ENCODE data around the gene ENOSF1.

The ENOSF1 gene

DNA sequence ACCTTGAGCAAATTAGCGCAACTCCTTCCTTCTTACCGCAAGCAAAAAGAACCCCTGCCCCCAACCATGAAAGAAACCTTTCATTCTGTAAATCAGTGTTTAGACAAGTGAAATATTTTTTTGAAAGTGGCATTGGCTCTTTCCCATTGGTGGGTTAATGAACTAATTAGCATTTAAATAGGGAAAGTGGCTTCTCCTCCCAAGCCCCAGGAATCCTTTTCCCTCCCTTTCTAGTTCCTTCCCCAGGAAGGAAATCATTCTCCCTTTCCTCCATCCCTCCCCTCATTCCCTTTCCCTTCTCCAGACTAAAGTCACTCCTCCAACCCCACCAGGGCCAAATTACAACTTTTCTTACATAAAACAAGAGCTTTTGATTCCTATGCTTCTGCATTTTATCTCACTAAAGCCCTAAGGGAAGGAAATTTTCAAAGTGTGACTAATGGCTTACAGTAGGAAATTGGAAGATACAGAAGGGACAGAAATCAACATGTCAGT, 77.8 kb downstream of the ENOSF1 start:
- DNase-seq (ENCODE audit: low read depth): no peak

DNA sequence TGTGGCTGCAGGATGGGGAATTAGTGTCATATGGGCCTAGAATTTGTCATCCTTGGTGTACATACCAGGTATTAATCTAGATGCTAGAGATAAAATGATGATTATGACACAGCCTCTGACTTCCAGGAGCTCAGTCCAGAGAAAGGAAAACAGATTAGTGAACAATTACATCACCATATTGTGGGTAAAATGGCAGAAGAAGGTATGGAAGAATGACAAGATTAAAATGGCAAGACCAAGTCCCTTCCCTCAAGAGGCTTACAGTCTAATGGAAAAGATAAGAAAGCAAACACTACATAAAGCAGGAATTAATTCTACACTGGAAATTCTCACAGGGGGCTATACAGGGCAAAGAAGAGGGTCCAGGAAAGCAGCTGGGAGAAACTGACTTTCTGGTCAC, 80.9 kb downstream of the ENOSF1 start:
- no peak for DNase-seq (ENCODE audit: low read depth)

DNA sequence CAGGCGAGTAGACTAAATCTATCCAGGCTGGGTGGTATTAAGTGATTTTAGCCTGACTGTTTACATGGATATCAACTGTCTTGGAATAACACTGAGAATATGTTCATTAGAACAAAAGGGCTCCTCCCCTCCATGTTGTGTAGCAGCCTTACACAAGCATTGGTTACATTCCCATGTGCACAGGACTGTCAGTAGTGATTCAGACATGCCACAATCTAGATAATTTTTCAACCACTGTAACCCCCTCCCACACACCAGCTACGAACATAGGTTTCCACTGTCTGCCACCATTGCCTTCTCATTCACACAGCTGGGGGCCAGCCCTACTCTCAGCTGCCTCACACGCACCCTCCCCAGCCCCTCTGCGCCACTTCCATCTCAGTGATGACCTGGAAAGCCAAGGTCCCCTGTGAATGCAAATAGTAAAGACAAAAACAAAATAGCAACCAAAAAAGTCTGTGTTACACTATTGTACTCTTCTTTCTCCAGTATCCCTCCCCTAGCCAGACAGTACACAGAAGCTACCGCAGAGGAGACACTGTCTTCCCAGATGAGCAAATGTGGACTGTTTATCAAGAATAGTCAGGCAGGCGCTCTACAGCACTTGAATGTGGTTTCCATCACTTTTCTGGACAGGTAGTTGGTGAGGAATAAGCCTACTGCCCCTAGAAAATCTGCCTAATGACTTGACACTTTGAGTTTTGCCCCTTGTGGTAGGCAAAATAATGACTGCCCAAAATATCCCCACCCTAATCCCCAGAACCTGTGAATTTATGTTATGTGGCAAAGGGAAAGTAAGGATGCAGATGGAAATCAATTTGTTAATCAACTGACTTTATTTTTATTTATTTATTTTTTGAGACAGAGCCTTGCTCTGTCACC, 82.9 kb downstream of the ENOSF1 start:
- peak; percentile 11 for DNase-seq (ENCODE audit: low read depth)

DNA sequence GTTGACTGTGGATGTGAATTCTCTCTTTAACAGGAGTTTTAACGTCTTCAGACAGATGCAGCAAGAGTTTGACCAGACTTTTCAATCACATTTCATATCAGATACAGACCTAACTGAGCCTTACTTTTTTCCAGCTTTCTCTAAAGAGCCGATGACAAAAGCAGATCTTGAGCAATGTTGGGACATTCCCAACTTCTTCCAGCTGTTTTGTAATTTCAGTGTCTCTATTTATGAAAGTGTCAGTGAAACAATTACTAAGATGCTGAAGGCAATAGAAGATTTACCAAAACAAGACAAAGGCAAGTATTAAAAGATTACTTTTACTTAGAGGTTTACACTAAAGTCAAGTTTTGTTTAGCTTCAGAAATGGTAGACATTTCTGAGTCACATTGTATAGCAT, 85.2 kb downstream of the ENOSF1 start:
- DNase-seq (ENCODE audit: low read depth): no peak

DNA sequence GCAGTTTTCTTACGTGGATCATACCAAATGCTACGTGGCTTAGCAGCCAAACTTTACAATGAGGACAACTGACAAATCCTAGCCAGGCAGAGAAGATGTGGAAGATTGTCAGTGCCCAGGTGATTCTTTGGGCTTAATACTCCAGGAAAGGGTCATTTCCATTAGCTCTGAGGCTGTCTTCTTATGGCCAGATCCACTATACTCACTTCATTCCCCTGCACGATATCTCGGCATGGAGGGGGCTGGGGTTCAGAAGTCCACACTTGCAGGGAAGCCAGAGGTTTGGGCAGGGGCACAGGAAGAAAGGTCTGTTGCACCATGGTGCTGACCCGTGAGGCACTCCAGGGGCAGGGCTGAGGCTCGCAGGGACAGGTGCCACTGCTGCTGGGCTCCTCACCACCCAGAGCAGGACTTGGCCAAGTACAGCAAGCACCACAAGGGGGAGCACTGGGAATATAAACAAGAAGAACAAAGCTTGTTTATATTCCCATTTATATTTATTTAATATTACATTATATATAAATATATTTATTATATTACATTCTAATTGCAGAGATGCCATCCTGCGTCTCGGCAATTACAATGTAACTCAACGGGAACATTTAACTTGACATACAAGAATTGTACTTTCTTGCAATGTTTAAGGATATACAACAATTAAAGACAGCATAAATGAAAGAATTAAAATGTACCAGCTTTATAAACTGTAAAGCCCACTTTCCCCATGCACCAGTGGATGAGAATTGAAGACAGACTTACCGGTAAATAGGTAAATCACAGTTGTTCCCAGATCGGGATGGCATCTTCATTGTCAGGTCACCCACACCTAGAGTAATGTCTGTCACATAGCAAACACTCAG, 88.4 kb downstream of the ENOSF1 start:
- DNase-seq (ENCODE audit: low read depth): peak; percentile 58

DNA sequence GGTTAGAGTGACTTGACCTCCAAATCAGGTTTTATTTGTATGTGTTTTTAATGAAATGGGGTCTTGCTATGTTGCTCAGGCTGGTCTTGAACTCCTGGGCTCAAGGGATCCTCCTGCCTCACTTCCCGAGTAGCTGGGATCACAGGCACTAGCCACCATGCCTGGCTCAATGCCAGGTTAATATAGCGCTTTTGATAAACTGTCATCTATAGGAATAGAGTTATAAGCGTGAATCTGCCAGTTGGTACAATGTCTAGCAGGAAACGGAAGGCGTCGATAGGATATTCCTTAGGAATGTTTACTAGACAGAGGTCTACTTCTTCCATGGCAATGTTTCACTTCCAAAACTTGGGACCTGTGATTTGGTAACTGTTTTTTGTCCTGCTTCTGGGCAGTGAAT, 90.1 kb downstream of the ENOSF1 start:
- no peak for DNase-seq (ENCODE audit: low read depth)

DNA sequence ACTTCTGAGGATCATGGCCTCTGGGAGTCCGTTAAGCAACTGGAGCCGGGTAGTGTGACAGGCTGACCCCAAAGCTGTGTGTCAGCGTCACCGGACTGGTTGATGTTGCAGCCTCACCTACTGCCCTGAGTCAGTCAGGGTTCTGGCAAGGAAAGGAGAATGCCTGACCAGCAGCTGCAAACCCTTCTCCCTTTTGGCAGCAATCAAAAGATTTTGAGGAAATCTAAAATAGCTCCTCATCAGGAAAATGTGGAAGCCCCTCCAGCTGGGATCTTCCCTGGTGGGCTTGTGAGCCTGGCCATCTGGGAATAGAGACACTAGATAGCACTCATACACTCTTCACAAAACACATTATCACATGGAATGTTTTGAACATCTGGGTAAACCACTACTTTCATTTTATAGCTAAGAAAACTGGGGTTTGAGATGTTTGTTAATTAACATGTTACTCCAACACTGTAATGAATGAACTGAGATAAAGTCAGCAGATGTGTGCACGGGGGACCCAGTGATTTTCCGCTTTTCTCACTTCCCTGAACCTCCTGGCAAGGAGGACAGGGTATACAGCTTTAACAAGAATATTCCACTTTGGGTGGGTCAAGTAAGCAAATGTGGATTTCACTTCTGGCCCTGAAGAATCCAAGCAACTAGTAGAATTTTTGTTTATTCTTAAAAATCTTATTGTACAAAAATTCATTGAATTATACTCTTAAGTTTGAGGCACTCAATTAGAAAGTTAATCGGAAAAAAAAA, 91.0 kb downstream of the ENOSF1 start:
- DNase-seq (ENCODE audit: low read depth): no peak
